ENCODE measurements around the gene DDC.
"Not testable (repeated sequence)": the region's sequence is repeated elsewhere in the genome, so short reads cannot be mapped to it uniquely, and the experiment has no call there.

Gene DDC

GRCh38 chr7:50479743-50480517 is 85.3 kb downstream of the DDC start:
- no peak for DNase-seq

- no peak for DNase-seq
Observed at GRCh38 chr7:50477640-50478039, 87.6 kb downstream of the DDC start.

GRCh38 chr7:50476953-50477625 is 88.1 kb downstream of the DDC start:
- DNase-seq: no peak

- no peak for DNase-seq
Observed at GRCh38 chr7:50475340-50475739, 89.9 kb downstream of the DDC start.

GRCh38 chr7:50474382-50475160 is 90.6 kb downstream of the DDC start:
- DNase-seq: no peak

GRCh38 chr7:50473531-50473930 is 91.7 kb downstream of the DDC start:
- no peak for DNase-seq

- no peak for DNase-seq
Observed at GRCh38 chr7:50472427-50472826, 92.8 kb downstream of the DDC start.

GRCh38 chr7:50471970-50472369 is 93.2 kb downstream of the DDC start:
- DNase-seq: no peak

GRCh38 chr7:50470250-50471163 is 94.7 kb downstream of the DDC start:
- DNase-seq: no peak

DNA sequence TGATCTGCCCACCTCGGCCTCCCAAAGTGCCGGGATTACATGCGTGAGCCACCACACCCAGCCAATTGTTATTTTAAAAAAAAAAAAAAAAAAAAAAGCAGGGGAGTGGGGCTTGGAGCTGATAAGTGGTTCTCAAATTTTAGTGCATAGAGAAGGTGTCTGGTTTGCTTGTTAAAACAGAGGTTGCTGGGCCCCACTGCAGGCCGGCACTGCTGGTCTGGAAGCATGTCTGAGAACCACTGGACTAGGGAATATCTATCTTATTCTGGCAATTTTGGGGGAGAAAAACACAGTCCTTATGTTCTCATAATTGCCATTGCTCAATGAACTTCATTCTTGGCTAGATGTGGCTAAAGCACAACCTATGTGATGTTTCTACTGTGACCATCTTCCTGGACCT is 96.0 kb downstream of the DDC start:
- DNase-seq: no peak

DNA sequence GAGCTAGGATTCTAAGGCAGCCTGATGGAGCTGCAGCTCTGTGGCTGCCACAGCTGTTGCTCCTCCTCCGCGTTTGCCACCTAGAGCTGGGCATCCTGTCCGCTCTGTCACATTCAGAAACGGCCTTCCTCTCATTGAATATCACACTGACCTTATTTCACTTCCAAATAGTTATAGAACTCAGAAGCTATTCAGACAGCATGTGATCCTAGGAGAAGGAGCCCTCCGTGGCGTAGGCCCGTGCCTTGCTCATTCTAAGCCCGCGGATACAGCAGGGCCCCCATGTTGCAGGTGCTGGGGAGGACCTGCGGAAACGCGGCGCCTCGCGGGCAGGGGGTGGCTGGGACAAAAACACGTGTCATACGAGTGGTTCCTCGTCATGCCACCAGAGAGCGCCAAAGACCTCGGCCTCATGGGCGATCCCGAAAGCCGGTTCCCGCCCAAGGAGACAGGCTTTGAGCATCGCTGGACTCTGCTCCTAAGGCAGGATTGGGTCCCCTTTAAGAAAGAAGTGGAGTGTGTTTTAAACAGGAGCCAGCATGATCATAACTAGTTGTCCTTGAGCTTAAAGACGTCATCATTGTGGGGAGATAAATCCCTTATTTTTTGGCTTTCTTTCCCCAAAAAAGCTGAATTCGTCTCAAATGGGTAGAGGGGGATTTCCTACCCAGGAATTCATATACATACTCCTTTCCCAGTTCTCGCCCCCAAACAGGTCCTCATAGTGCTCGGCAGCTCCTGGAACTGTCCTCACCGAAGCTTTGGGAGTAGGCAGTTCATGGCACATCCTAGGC is 97.2 kb downstream of the DDC start:
- peak; percentile 92 for DNase-seq

- DNase-seq: peak; percentile 45
Observed at GRCh38 chr7:50466815-50467585, 98.2 kb downstream of the DDC start.

- DNase-seq: no peak
Observed at GRCh38 chr7:50463035-50463434, 102.2 kb downstream of the DDC start.

GRCh38 chr7:50462361-50462760 is 102.8 kb downstream of the DDC start:
- DNase-seq: no peak

- DNase-seq: no peak
Observed at GRCh38 chr7:50461695-50462094, 103.5 kb downstream of the DDC start.

- not testable (repeated sequence) for DNase-seq
Observed at GRCh38 chr7:50459183-50459582, 106.0 kb downstream of the DDC start.

- not testable (repeated sequence) for DNase-seq
Observed at GRCh38 chr7:50458651-50459050, 106.6 kb downstream of the DDC start.

DNA sequence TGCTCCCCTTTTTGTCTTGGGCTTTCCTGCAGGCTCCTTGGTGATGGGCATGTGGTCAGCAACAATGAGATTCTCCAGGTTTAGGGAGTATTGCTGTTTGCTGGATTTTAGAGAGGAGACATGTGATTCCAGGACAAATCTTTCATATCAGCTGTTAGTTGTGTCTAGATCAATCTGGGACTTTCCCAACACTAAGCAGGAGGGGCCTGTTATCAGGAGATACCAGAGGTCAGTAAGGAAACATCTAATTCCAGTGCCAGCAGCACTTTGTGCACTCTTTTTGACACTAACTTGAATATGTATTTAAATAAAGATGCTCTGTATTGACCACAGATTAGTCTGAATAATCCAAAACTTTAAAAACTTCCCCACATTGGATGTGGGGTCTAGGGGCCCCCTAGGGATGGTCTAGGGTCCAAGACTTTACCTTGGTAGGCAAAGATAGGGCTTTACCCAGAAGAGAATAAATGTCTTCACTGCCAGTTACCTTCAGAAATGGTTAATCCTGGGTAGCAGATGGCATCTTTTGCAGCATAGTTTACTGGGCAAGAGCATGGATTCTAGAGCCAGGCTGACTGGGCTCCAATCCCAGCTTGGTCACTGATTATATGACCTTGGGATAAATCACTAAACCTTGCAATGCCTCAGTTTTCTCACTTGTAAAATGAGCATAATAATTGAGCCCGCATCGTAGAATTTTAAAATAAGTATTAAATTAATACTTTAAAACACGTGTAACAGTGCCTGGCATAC is 108.7 kb downstream of the DDC start:
- no peak for DNase-seq

GRCh38 chr7:50455658-50456057 is 109.5 kb downstream of the DDC start:
- DNase-seq: no peak

DNA sequence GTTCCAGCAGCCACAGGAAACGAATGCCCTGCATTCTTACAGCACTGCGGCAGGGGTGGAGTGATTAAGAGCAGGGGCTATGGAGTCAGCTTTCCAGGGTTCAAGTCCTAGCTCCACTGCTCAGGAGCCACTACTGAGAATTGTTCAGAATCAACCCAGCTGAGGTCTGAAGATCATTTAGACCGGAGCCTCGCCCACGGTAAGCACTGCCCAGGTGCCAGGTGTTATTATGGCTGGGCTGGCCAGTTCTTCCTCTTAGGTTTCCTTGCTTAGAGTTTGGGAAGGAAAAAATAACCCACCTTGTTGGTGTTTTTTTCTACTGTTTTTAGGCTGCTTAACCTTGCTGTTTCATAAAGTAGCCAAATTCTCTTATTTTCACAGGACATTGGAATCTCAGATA is 110.2 kb downstream of the DDC start:
- DNase-seq: no peak
